Measurements from ENCODE around the gene TERB2. TPM values are rescaled to one million over a fixed set of nuclear protein-coding genes. Genes with fewer than 3 reads are reported as not detected.
"Not testable (repeated sequence)": the region's sequence is repeated elsewhere in the genome, so short reads cannot be mapped to it uniquely, and the experiment has no call there.

The TERB2 gene
- total RNA-seq, 1 donor from 2014 or later, result not detected

DNA sequence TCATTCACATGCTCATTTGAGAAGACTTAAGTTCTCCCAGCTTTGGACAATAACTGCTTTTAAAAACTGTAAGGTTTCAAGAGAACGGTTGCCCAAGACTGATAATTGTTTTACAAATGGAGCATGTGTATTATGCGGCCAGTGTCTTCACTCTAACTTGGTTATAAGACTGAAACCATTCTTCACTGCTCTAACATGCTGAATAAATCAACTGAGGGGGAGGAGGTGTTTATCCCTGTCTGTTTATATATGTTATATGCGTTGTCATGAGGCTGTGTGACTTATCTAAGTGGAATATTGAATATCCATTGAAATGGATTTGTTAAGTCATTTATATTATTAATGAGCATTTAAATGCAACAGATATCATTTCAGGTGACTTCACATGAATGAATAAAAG is 41.1 kb downstream of the TERB2 start:
- H3K4me1 Mint-ChIP-seq (ENCODE audit: unreplicated experiment); H3K36me3 Mint-ChIP-seq (ENCODE audit: unreplicated experiment); H3K9me3 Mint-ChIP-seq (ENCODE audit: unreplicated experiment); H3K4me3 Mint-ChIP-seq (ENCODE audit: unreplicated experiment); H3K27ac Mint-ChIP-seq (ENCODE audit: unreplicated experiment); DNase-seq (ENCODE audit: extremely low spot score, unreplicated experiment): not testable (repeated sequence)
- H3K27me3 Mint-ChIP-seq (ENCODE audit: unreplicated experiment), result peaks cover 58% of the 10 kb centered on the region

DNA sequence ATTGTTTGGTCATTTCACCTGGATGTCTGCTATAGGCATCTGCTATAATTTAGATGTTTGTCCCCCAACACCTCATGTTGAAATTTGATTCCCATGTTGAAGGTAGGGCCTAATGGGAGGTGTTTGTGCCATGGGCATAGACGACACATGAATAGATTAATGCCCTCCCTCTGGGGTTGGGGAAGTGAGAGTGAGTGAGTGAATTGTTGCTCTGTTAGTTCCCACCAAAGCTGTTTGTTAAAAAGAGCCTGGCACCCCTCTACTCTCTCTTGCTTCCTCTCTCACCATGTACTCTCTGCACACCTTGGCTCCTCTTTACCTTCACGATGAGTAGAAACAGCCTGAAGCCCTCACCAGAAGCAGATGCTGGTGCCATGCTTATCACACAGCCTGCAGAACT is 42.6 kb downstream of the TERB2 start:
- no peaks in the 10 kb centered on the region for H3K9me3 Mint-ChIP-seq (ENCODE audit: unreplicated experiment)
- no peak overlapping the region for H3K4me3 Mint-ChIP-seq (ENCODE audit: unreplicated experiment)
- no peak overlapping the region for H3K27ac Mint-ChIP-seq (ENCODE audit: unreplicated experiment)
- no peaks in the 10 kb centered on the region for H3K4me1 Mint-ChIP-seq (ENCODE audit: unreplicated experiment)
- TF ChIP-seq, protein P1, sequence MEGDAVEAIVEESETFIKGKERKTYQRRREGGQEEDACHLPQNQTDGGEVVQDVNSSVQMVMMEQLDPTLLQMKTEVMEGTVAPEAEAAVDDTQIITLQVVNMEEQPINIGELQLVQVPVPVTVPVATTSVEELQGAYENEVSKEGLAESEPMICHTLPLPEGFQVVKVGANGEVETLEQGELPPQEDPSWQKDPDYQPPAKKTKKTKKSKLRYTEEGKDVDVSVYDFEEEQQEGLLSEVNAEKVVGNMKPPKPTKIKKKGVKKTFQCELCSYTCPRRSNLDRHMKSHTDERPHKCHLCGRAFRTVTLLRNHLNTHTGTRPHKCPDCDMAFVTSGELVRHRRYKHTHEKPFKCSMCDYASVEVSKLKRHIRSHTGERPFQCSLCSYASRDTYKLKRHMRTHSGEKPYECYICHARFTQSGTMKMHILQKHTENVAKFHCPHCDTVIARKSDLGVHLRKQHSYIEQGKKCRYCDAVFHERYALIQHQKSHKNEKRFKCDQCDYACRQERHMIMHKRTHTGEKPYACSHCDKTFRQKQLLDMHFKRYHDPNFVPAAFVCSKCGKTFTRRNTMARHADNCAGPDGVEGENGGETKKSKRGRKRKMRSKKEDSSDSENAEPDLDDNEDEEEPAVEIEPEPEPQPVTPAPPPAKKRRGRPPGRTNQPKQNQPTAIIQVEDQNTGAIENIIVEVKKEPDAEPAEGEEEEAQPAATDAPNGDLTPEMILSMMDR (IDR thresholded peaks at IDR 0.05), result no peak
- H3K27me3 Mint-ChIP-seq (ENCODE audit: unreplicated experiment), result peaks cover 50% of the 10 kb centered on the region
- H3K36me3 Mint-ChIP-seq (ENCODE audit: unreplicated experiment), result no peaks in the 10 kb centered on the region
- no peak for DNase-seq (ENCODE audit: extremely low spot score, unreplicated experiment)

GRCh38 chr15:45001180-45001579 is 44.7 kb downstream of the TERB2 start:
- H3K4me1 Mint-ChIP-seq (ENCODE audit: unreplicated experiment); H3K27ac Mint-ChIP-seq (ENCODE audit: unreplicated experiment); H3K4me3 Mint-ChIP-seq (ENCODE audit: unreplicated experiment); DNase-seq (ENCODE audit: extremely low spot score, unreplicated experiment); H3K36me3 Mint-ChIP-seq (ENCODE audit: unreplicated experiment); H3K9me3 Mint-ChIP-seq (ENCODE audit: unreplicated experiment): not testable (repeated sequence)
- peaks cover 46% of the 10 kb centered on the region for H3K27me3 Mint-ChIP-seq (ENCODE audit: unreplicated experiment)

DNA sequence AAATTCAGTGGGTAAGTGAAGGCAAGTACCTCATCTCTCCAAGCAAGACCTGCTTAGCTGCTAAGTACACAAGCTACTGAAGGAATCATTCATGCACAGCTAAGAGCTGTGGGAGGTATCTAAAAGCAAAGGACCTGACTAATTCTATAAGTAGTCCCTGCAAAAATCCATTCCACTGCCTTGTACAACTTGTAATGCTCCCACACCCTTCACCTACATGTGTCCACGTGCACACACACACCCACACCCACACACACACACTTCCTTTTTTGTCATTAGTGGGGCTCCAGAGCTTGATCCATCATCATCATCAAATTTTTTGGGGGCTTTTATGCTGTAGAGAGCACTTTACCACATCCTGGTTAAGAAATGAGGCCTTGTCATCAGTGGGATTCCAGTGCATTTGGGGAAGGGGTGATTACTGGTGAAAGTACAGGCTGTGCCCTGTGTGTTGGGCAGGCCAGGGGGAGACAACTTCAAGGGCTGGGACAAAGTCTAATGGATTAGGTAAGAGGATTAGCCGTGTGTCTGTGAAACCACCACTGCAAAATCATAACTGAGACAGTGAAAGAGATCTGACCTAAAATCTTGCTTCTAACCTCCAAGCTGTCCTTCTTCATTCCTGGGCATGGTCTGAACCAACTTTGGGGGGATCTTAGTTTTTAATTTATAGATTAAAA is 47.4 kb downstream of the TERB2 start:
- not testable (repeated sequence) for H3K4me3 Mint-ChIP-seq (ENCODE audit: unreplicated experiment); H3K36me3 Mint-ChIP-seq (ENCODE audit: unreplicated experiment); H3K4me1 Mint-ChIP-seq (ENCODE audit: unreplicated experiment); H3K9me3 Mint-ChIP-seq (ENCODE audit: unreplicated experiment); DNase-seq (ENCODE audit: extremely low spot score, unreplicated experiment); H3K27ac Mint-ChIP-seq (ENCODE audit: unreplicated experiment)
- H3K27me3 Mint-ChIP-seq (ENCODE audit: unreplicated experiment), result peaks cover 54% of the 10 kb centered on the region

DNA sequence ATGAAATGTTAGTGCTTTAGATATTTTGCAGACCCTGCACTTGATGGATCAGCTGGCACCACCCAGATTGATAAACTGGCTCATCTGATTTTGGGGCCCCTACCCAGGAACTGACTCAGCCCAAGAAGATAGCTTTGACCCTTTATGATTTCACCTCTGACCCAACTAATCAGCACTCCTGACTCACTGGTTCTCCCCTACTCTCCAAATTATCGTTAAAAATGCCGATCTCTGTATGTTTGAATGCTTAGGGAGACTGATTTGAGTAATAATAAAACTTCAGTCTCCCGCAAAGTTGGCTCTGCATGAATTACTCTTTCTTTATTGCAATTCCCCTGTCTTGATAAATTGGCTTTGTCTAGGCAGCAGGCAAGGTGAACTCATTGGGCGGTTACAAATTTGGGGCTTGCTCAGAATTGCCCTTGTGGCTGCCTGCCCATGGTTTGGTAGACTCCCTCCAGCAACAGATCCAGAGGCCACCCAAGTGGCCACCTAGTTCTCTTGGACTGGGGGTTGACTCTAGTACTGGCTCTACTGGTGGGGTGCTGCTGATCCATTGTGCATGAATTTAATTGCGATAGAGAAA is 48.2 kb downstream of the TERB2 start:
- peaks cover 51% of the 10 kb centered on the region for H3K27me3 Mint-ChIP-seq (ENCODE audit: unreplicated experiment)
- not testable (repeated sequence) for H3K4me1 Mint-ChIP-seq (ENCODE audit: unreplicated experiment); H3K9me3 Mint-ChIP-seq (ENCODE audit: unreplicated experiment); H3K4me3 Mint-ChIP-seq (ENCODE audit: unreplicated experiment); DNase-seq (ENCODE audit: extremely low spot score, unreplicated experiment); H3K36me3 Mint-ChIP-seq (ENCODE audit: unreplicated experiment); H3K27ac Mint-ChIP-seq (ENCODE audit: unreplicated experiment)

DNA sequence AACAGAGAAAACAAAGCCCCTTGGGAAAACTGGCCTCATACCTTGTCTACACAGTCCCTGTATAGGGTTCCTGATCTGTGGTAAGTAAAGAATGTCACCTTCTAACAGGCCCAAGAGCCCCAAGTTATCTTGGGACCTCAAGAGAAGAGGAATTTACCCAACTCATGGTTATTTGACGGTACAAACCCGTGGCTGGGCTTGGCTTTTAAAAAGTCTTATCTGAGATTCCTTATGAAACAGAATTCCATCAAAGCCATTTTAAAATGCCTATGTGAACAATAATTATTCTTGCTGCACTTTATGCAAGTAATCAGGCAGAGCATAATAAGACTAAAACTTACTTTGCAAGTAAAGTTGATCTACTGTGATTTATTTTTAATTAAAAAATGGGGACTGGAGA is 52.6 kb downstream of the TERB2 start:
- no peak for DNase-seq (ENCODE audit: extremely low spot score, unreplicated experiment)
- H3K4me3 Mint-ChIP-seq (ENCODE audit: unreplicated experiment), result no peak overlapping the region
- H3K9me3 Mint-ChIP-seq (ENCODE audit: unreplicated experiment), result no peaks in the 10 kb centered on the region
- no peak overlapping the region for H3K27ac Mint-ChIP-seq (ENCODE audit: unreplicated experiment)
- TF ChIP-seq, protein P1 (IDR thresholded peaks at IDR 0.05), result no peak
- H3K27me3 Mint-ChIP-seq (ENCODE audit: unreplicated experiment), result peaks cover 45% of the 10 kb centered on the region
- no peaks in the 10 kb centered on the region for H3K4me1 Mint-ChIP-seq (ENCODE audit: unreplicated experiment)
- no peaks in the 10 kb centered on the region for H3K36me3 Mint-ChIP-seq (ENCODE audit: unreplicated experiment)

DNA sequence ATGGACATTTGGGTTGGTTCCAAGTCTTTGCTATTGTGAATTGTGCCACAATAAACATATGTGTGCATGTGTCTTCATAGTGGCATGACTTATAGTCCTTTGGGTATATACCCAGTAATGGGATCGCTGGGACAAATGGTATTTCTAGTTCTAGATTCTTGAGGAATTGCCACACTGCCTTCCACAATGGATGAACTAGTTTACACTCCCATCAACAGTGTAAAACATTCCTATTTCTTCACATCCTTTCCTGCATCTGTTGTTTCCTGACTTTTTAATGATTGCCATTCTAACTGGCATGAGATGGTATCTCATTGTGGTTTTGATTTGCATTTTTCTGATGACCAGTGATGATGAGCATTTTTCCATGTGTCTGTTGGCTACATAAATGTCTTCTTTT is 58.6 kb downstream of the TERB2 start:
- H3K9me3 Mint-ChIP-seq (ENCODE audit: unreplicated experiment); H3K4me3 Mint-ChIP-seq (ENCODE audit: unreplicated experiment); H3K4me1 Mint-ChIP-seq (ENCODE audit: unreplicated experiment); H3K27ac Mint-ChIP-seq (ENCODE audit: unreplicated experiment); DNase-seq (ENCODE audit: extremely low spot score, unreplicated experiment); H3K36me3 Mint-ChIP-seq (ENCODE audit: unreplicated experiment): not testable (repeated sequence)
- H3K27me3 Mint-ChIP-seq (ENCODE audit: unreplicated experiment), result peaks cover 60% of the 10 kb centered on the region

- peaks cover 10% of the 10 kb centered on the region for H3K4me1 Mint-ChIP-seq (ENCODE audit: unreplicated experiment)
- peaks cover 45% of the 10 kb centered on the region for H3K27me3 Mint-ChIP-seq (ENCODE audit: unreplicated experiment)
- H3K27ac Mint-ChIP-seq (ENCODE audit: unreplicated experiment); H3K4me3 Mint-ChIP-seq (ENCODE audit: unreplicated experiment); DNase-seq (ENCODE audit: extremely low spot score, unreplicated experiment); H3K9me3 Mint-ChIP-seq (ENCODE audit: unreplicated experiment); H3K36me3 Mint-ChIP-seq (ENCODE audit: unreplicated experiment): not testable (repeated sequence)
Measured at GRCh38 chr15:45020222-45020900, 63.9 kb downstream of the TERB2 start.

- H3K27ac Mint-ChIP-seq (ENCODE audit: unreplicated experiment); H3K4me3 Mint-ChIP-seq (ENCODE audit: unreplicated experiment): not testable (repeated sequence)
- H3K27me3 Mint-ChIP-seq (ENCODE audit: unreplicated experiment), result peaks cover 42% of the 10 kb centered on the region
Measured at GRCh38 chr15:45020901-45021259, 64.4 kb downstream of the TERB2 start.

More at GRCh38 chr15:45020901-45021259, 64.4 kb downstream of the TERB2 start:
- H3K4me1 Mint-ChIP-seq (ENCODE audit: unreplicated experiment), result peaks cover 10% of the 10 kb centered on the region
- DNase-seq (ENCODE audit: extremely low spot score, unreplicated experiment); H3K36me3 Mint-ChIP-seq (ENCODE audit: unreplicated experiment); H3K9me3 Mint-ChIP-seq (ENCODE audit: unreplicated experiment): not testable (repeated sequence)
